Measurements from ENCODE around the gene PSME1. TPM values are rescaled to one million over a fixed set of nuclear protein-coding genes. Genes with fewer than 3 reads are reported as not detected.

Gene PSME1
- total and polyA plus RNA-seq, 7 donors: 49.2 to 122 (median 92.6) TPM

DNA sequence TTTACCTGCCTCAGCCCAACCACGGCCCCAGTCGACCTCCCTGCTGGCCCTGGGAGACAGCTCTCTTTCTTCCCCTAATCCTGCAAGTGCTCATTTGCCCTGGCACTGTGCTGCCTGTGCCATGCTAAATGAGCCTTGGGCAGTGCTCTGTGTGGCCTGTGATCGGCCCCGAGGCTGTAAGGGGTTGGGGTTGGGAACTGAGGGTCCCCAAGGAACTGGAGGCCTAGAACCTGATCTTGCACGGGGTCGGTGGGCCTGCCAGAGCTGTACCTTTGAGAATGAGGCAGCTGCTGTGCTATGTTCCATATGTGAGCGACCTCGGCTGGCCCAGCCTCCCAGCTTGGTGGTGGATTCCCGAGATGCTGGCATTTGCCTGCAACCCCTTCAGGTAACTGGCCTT, 14.1 kb downstream of the PSME1 start:
- peaks cover 18% of the 10 kb centered on the region for H3K4me1 ChIP-seq
- H3K36me3 ChIP-seq (ENCODE audit: insufficient read depth in 1 of 2, low read depth in 1 of 2): peaks cover 0 to 65% of the 10 kb centered on the region in 2 donors
- ATAC-seq: no peak
- no peak for DNase-seq
- no peak overlapping the region for H3K27ac ChIP-seq
- H3K9me3 ChIP-seq: no peaks in the 10 kb centered on the region
- intact Hi-C loops (cut with DNase I): no loop called here
- WGBS, 3 donors: 85 to 92% (median 91%) methylated on average over 9 of the region's 9 CpGs
- TF ChIP-seq, protein P1, sequence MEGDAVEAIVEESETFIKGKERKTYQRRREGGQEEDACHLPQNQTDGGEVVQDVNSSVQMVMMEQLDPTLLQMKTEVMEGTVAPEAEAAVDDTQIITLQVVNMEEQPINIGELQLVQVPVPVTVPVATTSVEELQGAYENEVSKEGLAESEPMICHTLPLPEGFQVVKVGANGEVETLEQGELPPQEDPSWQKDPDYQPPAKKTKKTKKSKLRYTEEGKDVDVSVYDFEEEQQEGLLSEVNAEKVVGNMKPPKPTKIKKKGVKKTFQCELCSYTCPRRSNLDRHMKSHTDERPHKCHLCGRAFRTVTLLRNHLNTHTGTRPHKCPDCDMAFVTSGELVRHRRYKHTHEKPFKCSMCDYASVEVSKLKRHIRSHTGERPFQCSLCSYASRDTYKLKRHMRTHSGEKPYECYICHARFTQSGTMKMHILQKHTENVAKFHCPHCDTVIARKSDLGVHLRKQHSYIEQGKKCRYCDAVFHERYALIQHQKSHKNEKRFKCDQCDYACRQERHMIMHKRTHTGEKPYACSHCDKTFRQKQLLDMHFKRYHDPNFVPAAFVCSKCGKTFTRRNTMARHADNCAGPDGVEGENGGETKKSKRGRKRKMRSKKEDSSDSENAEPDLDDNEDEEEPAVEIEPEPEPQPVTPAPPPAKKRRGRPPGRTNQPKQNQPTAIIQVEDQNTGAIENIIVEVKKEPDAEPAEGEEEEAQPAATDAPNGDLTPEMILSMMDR (IDR thresholded peaks at IDR 0.05): no peak
- no peaks in the 10 kb centered on the region for H3K27me3 ChIP-seq (ENCODE audit: insufficient read depth in 3 of 3, low read length in 2 of 3)
- H3K4me3 ChIP-seq: no peak overlapping the region

DNA sequence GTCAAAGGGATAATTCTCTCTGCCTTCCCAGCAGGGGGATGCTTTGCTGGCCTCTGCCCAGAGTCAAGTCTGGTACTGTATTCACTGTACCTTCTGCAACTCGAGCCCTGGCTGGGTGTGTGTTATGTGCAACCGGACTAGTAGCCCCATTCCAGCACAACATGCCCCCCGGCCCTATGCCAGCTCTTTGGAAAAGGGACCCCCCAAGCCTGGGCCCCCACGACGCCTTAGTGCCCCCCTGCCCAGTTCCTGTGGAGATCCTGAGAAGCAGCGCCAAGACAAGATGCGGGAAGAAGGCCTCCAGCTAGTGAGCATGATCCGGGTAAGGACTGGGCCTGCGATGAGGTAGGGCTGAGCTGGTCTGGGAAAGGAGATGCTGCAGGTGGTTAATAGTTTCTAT, 14.6 kb downstream of the PSME1 start:
- H3K36me3 ChIP-seq (ENCODE audit: insufficient read depth in 1 of 2, low read depth in 1 of 2): peaks cover 2 to 71% of the 10 kb centered on the region in 2 donors
- ATAC-seq (no peak), DNase-seq (no peak)
- no peaks in the 10 kb centered on the region for H3K9me3 ChIP-seq
- TF ChIP-seq, protein P1 (IDR thresholded peaks at IDR 0.05): no peak
- peaks cover 13% of the 10 kb centered on the region for H3K4me1 ChIP-seq
- H3K27ac ChIP-seq: no peak overlapping the region
- WGBS, 3 donors: 90 to 93% (median 91%) methylated on average over 9 of the region's 9 CpGs
- intact Hi-C loops (cut with DNase I): no loop called here
- H3K4me3 ChIP-seq: no peak overlapping the region
- no peaks in the 10 kb centered on the region for H3K27me3 ChIP-seq (ENCODE audit: insufficient read depth in 3 of 3, low read length in 2 of 3)

DNA sequence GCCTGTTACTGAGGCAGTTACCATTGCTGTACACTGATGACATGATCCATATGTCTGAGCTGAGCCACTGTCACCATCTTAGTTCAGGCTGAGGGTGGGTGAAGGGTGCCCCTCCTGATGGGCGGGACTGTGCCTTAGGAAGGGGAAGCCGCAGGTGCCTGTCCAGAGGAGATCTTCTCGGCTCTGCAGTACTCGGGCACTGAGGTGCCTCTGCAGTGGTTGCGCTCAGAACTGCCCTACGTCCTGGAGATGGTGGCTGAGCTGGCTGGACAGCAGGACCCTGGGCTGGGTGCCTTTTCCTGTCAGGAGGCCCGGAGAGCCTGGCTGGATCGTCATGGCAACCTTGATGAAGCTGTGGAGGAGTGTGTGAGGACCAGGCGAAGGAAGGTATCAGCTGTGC, 15.0 kb downstream of the PSME1 start:
- H3K27me3 ChIP-seq (ENCODE audit: insufficient read depth in 3 of 3, low read length in 2 of 3): no peaks in the 10 kb centered on the region
- peaks cover 3 to 75% of the 10 kb centered on the region in 2 donors for H3K36me3 ChIP-seq (ENCODE audit: insufficient read depth in 1 of 2, low read depth in 1 of 2)
- no peak overlapping the region for H3K4me3 ChIP-seq
- no peak overlapping the region for H3K27ac ChIP-seq
- intact Hi-C loops (cut with DNase I): no loop called here
- peaks cover 9% of the 10 kb centered on the region for H3K4me1 ChIP-seq
- ATAC-seq (no peak), DNase-seq (no peak)
- WGBS, 3 donors: 80 to 90% (median 87%) methylated on average over 9 of the region's 9 CpGs
- TF ChIP-seq, protein P1 (IDR thresholded peaks at IDR 0.05): no peak
- H3K9me3 ChIP-seq: no peaks in the 10 kb centered on the region

DNA sequence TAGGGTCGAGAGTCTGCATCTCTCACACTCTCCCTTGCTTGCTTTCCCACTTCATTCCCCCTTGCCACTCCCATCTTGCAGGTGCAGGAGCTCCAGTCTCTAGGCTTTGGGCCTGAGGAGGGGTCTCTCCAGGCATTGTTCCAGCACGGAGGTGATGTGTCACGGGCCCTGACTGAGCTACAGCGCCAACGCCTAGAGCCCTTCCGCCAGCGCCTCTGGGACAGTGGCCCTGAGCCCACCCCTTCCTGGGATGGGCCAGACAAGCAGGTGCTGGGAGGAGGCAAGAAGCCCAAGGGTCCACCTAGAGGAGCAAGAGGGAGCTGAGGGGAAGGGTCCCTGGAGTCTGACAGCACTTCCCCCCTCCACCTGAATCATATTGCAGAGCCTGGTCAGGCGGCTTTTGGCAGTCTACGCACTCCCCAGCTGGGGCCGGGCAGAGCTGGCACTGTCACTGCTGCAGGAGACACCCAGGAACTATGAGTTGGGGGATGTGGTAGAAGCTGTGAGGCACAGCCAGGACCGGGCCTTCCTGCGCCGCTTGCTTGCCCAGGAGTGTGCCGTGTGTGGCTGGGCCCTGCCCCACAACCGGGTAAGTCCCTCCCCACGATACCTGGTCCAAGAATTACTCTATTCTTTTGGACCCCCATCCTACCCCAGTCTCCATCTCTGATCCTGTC, 15.5 kb downstream of the PSME1 start:
- DNase-seq (peak in 1 of 2 donors; percentile 49), ATAC-seq (no peak)
- Histone ChIP-seq H3K36me3 (ENCODE audit: insufficient read depth in 1 of 2, low read depth in 1 of 2) (peaks cover 3 to 80% of the 10 kb centered on the region in 2 donors), H3K9me3 (no peaks in the 10 kb centered on the region), H3K27me3 (ENCODE audit: insufficient read depth in 3 of 3, low read length in 2 of 3) (no peaks in the 10 kb centered on the region), H3K4me3 (no peak overlapping the region), H3K4me1 (peaks cover 8% of the 10 kb centered on the region), H3K27ac (no peak overlapping the region)
- TF ChIP-seq, protein P1 (IDR thresholded peaks at IDR 0.05): no peak
- intact Hi-C loops (cut with DNase I): no loop called here
- 88 to 91% (median 90%) methylated on average over 15 to 16 of the region's 16 CpGs for WGBS, 3 donors

DNA sequence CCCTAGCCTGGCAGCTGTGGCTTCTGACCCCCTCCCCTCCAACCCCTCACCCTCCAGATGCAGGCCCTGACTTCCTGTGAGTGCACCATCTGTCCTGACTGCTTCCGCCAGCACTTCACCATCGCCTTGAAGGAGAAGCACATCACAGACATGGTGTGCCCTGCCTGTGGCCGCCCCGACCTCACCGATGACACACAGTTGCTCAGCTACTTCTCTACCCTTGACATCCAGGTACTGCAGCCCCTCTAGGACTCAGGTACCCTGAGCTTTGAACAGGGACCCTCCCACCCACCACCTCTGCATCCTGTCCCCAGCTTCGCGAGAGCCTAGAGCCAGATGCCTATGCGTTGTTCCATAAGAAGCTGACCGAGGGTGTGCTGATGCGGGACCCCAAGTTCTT, 19.1 kb downstream of the PSME1 start:
- Histone ChIP-seq H3K27ac (no peak overlapping the region), H3K4me1 (no peaks in the 10 kb centered on the region), H3K4me3 (no peak overlapping the region), H3K36me3 (ENCODE audit: insufficient read depth in 1 of 2, low read depth in 1 of 2) (peaks cover 3 to 89% of the 10 kb centered on the region in 2 donors), H3K27me3 (ENCODE audit: insufficient read depth in 3 of 3, low read length in 2 of 3) (no peaks in the 10 kb centered on the region), H3K9me3 (no peaks in the 10 kb centered on the region)
- WGBS, 3 donors: 92 to 95% (median 94%) methylated on average over 10 of the region's 10 CpGs
- intact Hi-C loops (cut with DNase I): no loop called here
- TF ChIP-seq, protein P1 (IDR thresholded peaks at IDR 0.05): no peak
- ATAC-seq (no peak), DNase-seq (peak in 1 of 2 donors; percentile 44)

All from psoas muscle (tissue), 8 donors.